NCI-H446 (cell line): ENCODE data around the gene ARHGAP25.
A peak's percentile ranks its signal among the peaks of the same experiment; 100 is the strongest.
"Not testable (repeated sequence)": the region's sequence is repeated elsewhere in the genome, so short reads cannot be mapped to it uniquely, and the experiment has no call there.

Experiments
- DNase-seq, 2 experiments: peaks; one replicate each; lab custom pipeline; 2025; lab: John Stamatoyannopoulos, UW

Gene ARHGAP25

GRCh38 chr2:68799140-68800026, 64.8 kb downstream of the ARHGAP25 start:
- DNase-seq, result no peak

- no peak for DNase-seq
Observed at GRCh38 chr2:68800027-68800401, 65.4 kb downstream of the ARHGAP25 start.

- DNase-seq, result no peak
Observed at GRCh38 chr2:68800517-68800916, 65.9 kb downstream of the ARHGAP25 start.

GRCh38 chr2:68802161-68802560, 67.5 kb downstream of the ARHGAP25 start:
- DNase-seq, result not testable (repeated sequence)

- DNase-seq, result no peak
Observed at GRCh38 chr2:68805025-68805424, 70.4 kb downstream of the ARHGAP25 start.

GRCh38 chr2:68806511-68807109, 72.0 kb downstream of the ARHGAP25 start:
- DNase-seq, result no peak

- no peak for DNase-seq
Observed at GRCh38 chr2:68807821-68808266, 73.2 kb downstream of the ARHGAP25 start.

- no peak for DNase-seq
Observed at GRCh38 chr2:68809324-68810240, 75.0 kb downstream of the ARHGAP25 start.

GRCh38 chr2:68811364-68811763, 76.8 kb downstream of the ARHGAP25 start:
- no peak for DNase-seq

GRCh38 chr2:68812251-68812650, 77.6 kb downstream of the ARHGAP25 start:
- DNase-seq, result no peak

GRCh38 chr2:68813596-68813995, 79.0 kb downstream of the ARHGAP25 start:
- no peak for DNase-seq

GRCh38 chr2:68817306-68817705, 82.7 kb downstream of the ARHGAP25 start:
- DNase-seq, result no peak

GRCh38 chr2:68819556-68819955, 84.9 kb downstream of the ARHGAP25 start:
- DNase-seq, result no peak

GRCh38 chr2:68822207-68822872, 87.7 kb downstream of the ARHGAP25 start:
- no peak for DNase-seq

GRCh38 chr2:68824831-68825230, 90.2 kb downstream of the ARHGAP25 start:
- DNase-seq, result no peak

- no peak for DNase-seq
Observed at GRCh38 chr2:68825866-68826265, 91.3 kb downstream of the ARHGAP25 start.

- DNase-seq, result no peak
Observed at GRCh38 chr2:68827666-68828065, 93.1 kb downstream of the ARHGAP25 start.

- DNase-seq, result peak in 1 of 2 experiments; percentile 37
Observed at GRCh38 chr2:68828887-68829708, 94.5 kb downstream of the ARHGAP25 start.

GRCh38 chr2:68829749-68830148, 95.1 kb downstream of the ARHGAP25 start:
- no peak for DNase-seq

GRCh38 chr2:68831686-68832232, 97.1 kb downstream of the ARHGAP25 start:
- DNase-seq, result no peak
